Activated naive CD8-positive, alpha-beta T cell treated with anti-CD3 and anti-CD28 coated beads, Interleukin-2, amount 10 ng/mL, durations not matched to agents 7 days and 5 days (primary cell): ENCODE measurements around the gene NHSL2. TPM values are rescaled to one million over a fixed set of nuclear protein-coding genes. Genes with fewer than 3 reads are reported as not detected.
"Not testable (repeated sequence)": the region's sequence is repeated elsewhere in the genome, so short reads cannot be mapped to it uniquely, and the experiment has no call there.

Experiments
- ATAC-seq: fragments of 150-1000 bp; cut with Tn5 transposase; one replicate; pipeline ENCODE4 v1.10.0; 2021; ENCODE audit warnings: low read depth, moderate library complexity
- POLR2A ChIA-PET: fragments of 350-600 bp; sonication (Branson Sonifier 250); formaldehyde crosslinking; loops from one replicate; lab custom pipeline; 2021; ENCODE audit warnings: antibody characterized with exemption; lab: Charles Lee
- DNase-seq: peaks from one replicate; pipeline ENCODE4 v3.0.0; 2021
- H3K27ac Mint-ChIP-seq: one replicate; pipeline ENCODE4 v1.8.0; 2022; ENCODE audit warnings: mild to moderate bottlenecking, mixed read lengths
- H3K27me3 Mint-ChIP-seq: one replicate; pipeline ENCODE4 v1.8.0; 2022; ENCODE audit warnings: mild to moderate bottlenecking, moderate library complexity, mixed read lengths
- H3K36me3 Mint-ChIP-seq: one replicate; pipeline ENCODE4 v1.8.0; 2021; ENCODE audit warnings: mild to moderate bottlenecking, mixed read lengths
- H3K4me1 Mint-ChIP-seq: one replicate; pipeline ENCODE4 v1.8.0; 2021; ENCODE audit warnings: mixed read lengths
- H3K4me3 Mint-ChIP-seq: one replicate; pipeline ENCODE4 v1.8.0; 2022; ENCODE audit warnings: mild to moderate bottlenecking, moderate library complexity, mixed read lengths
- H3K9me3 Mint-ChIP-seq: one replicate; pipeline ENCODE4 v1.8.0; 2021; ENCODE audit warnings: mixed read lengths
- total RNA-seq, 2 experiments: library from RNA; stranded (reverse); gene quantifications; one replicate each; pipeline ENCODE4 v1.2.3, GENCODE V29; 2021

NHSL2 gene
- total RNA-seq, 2 experiments from 2014 or later, result 1.6 TPM

- POLR2A ChIA-PET, result no interaction called here
- no peak overlapping the region for H3K27ac Mint-ChIP-seq
- no peaks in the 10 kb centered on the region for H3K4me1 Mint-ChIP-seq
- DNase-seq, result no peak
- H3K27me3 Mint-ChIP-seq, result peaks cover 2% of the 10 kb centered on the region
- no peak overlapping the region for H3K4me3 Mint-ChIP-seq
- no peak for ATAC-seq
- no peaks in the 10 kb centered on the region for H3K36me3 Mint-ChIP-seq
- no peaks in the 10 kb centered on the region for H3K9me3 Mint-ChIP-seq
These were observed 26.0 kb downstream of the NHSL2 start for GRCh38 chrX:71936632-71937031.

- Mint-ChIP-seq H3K4me3 (no peak overlapping the region), H3K9me3 (no peaks in the 10 kb centered on the region), H3K27me3 (no peaks in the 10 kb centered on the region), H3K36me3 (no peaks in the 10 kb centered on the region), H3K4me1 (no peaks in the 10 kb centered on the region), H3K27ac (no peak overlapping the region)
- no peak for ATAC-seq
- no peak for DNase-seq
- POLR2A ChIA-PET, result no interaction called here
These were observed 27.7 kb downstream of the NHSL2 start for GRCh38 chrX:71938371-71938770.

- no peak overlapping the region for H3K27ac Mint-ChIP-seq
- DNase-seq (no peak), ATAC-seq (no peak)
- H3K9me3 Mint-ChIP-seq, result no peaks in the 10 kb centered on the region
- no peaks in the 10 kb centered on the region for H3K4me1 Mint-ChIP-seq
- H3K27me3 Mint-ChIP-seq, result peaks cover 3% of the 10 kb centered on the region
- POLR2A ChIA-PET, result no interaction called here
- H3K36me3 Mint-ChIP-seq, result no peaks in the 10 kb centered on the region
- no peak overlapping the region for H3K4me3 Mint-ChIP-seq
These were observed 30.5 kb downstream of the NHSL2 start for GRCh38 chrX:71941145-71941544.

GRCh38 chrX:71941776-71942175 lies 31.1 kb downstream of the NHSL2 start:
- ATAC-seq (no peak), DNase-seq (no peak)
- Mint-ChIP-seq H3K27ac (no peak overlapping the region), H3K36me3 (no peaks in the 10 kb centered on the region), H3K4me3 (no peak overlapping the region), H3K4me1 (no peaks in the 10 kb centered on the region), H3K27me3 (peaks cover 3% of the 10 kb centered on the region), H3K9me3 (no peaks in the 10 kb centered on the region)
- POLR2A ChIA-PET, result no interaction called here

- H3K4me3 Mint-ChIP-seq, result no peak overlapping the region
- no peak overlapping the region for H3K27ac Mint-ChIP-seq
- no peaks in the 10 kb centered on the region for H3K4me1 Mint-ChIP-seq
- POLR2A ChIA-PET, result no interaction called here
- DNase-seq, result no peak
- H3K36me3 Mint-ChIP-seq, result no peaks in the 10 kb centered on the region
- no peak for ATAC-seq
- H3K27me3 Mint-ChIP-seq, result peaks cover 3% of the 10 kb centered on the region
- H3K9me3 Mint-ChIP-seq, result no peaks in the 10 kb centered on the region
These were observed 33.7 kb downstream of the NHSL2 start for GRCh38 chrX:71944369-71944768.

- no peak overlapping the region for H3K4me3 Mint-ChIP-seq
- POLR2A ChIA-PET, result no interaction called here
- peaks cover 3% of the 10 kb centered on the region for H3K27me3 Mint-ChIP-seq
- ATAC-seq, result no peak
- no peak overlapping the region for H3K27ac Mint-ChIP-seq
- H3K4me1 Mint-ChIP-seq, result no peaks in the 10 kb centered on the region
- no peaks in the 10 kb centered on the region for H3K9me3 Mint-ChIP-seq
- no peak for DNase-seq
- no peaks in the 10 kb centered on the region for H3K36me3 Mint-ChIP-seq
These were observed 34.7 kb downstream of the NHSL2 start for GRCh38 chrX:71945237-71945805.

GRCh38 chrX:71949363-71949762 lies 38.7 kb downstream of the NHSL2 start:
- POLR2A ChIA-PET, result no interaction called here
- no peaks in the 10 kb centered on the region for H3K9me3 Mint-ChIP-seq
- no peaks in the 10 kb centered on the region for H3K4me1 Mint-ChIP-seq
- DNase-seq, result no peak
- H3K27ac Mint-ChIP-seq, result no peak overlapping the region
- no peak for ATAC-seq
- no peak overlapping the region for H3K4me3 Mint-ChIP-seq
- peaks cover 3% of the 10 kb centered on the region for H3K27me3 Mint-ChIP-seq
- H3K36me3 Mint-ChIP-seq, result no peaks in the 10 kb centered on the region

- POLR2A ChIA-PET, result no interaction called here
- H3K27me3 Mint-ChIP-seq, result peaks cover 3% of the 10 kb centered on the region
- H3K36me3 Mint-ChIP-seq, result no peaks in the 10 kb centered on the region
These were observed 39.3 kb downstream of the NHSL2 start for GRCh38 chrX:71949844-71950445.

GRCh38 chrX:71953391-71953790 lies 42.7 kb downstream of the NHSL2 start:
- H3K4me1 Mint-ChIP-seq, result no peaks in the 10 kb centered on the region
- no peak overlapping the region for H3K4me3 Mint-ChIP-seq
- POLR2A ChIA-PET, result no interaction called here
- H3K27me3 Mint-ChIP-seq, result no peaks in the 10 kb centered on the region
- DNase-seq (no peak), ATAC-seq (no peak)
- no peak overlapping the region for H3K27ac Mint-ChIP-seq
- H3K36me3 Mint-ChIP-seq, result no peaks in the 10 kb centered on the region
- no peaks in the 10 kb centered on the region for H3K9me3 Mint-ChIP-seq

More at GRCh38 chrX:71949844-71950445, 39.3 kb downstream of the NHSL2 start:
- DNase-seq (no peak), ATAC-seq (no peak)
- H3K9me3 Mint-ChIP-seq, result no peaks in the 10 kb centered on the region
- H3K4me3 Mint-ChIP-seq, result no peak overlapping the region
- H3K4me1 Mint-ChIP-seq, result no peaks in the 10 kb centered on the region
- no peak overlapping the region for H3K27ac Mint-ChIP-seq

- Mint-ChIP-seq H3K4me3 (no peak overlapping the region), H3K4me1 (no peaks in the 10 kb centered on the region), H3K27me3 (no peaks in the 10 kb centered on the region), H3K36me3 (no peaks in the 10 kb centered on the region), H3K27ac (no peak overlapping the region), H3K9me3 (no peaks in the 10 kb centered on the region)
- no peak for DNase-seq
- no peak for ATAC-seq
- POLR2A ChIA-PET, result no interaction called here
These were observed 43.3 kb downstream of the NHSL2 start for GRCh38 chrX:71953946-71954345.

- ATAC-seq, result no peak
- no peak overlapping the region for H3K4me3 Mint-ChIP-seq
- POLR2A ChIA-PET, result no interaction called here
- DNase-seq, result no peak
- no peak overlapping the region for H3K27ac Mint-ChIP-seq
- no peaks in the 10 kb centered on the region for H3K36me3 Mint-ChIP-seq
- H3K27me3 Mint-ChIP-seq, result no peaks in the 10 kb centered on the region
- H3K9me3 Mint-ChIP-seq, result no peaks in the 10 kb centered on the region
- H3K4me1 Mint-ChIP-seq, result no peaks in the 10 kb centered on the region
These were observed 43.8 kb downstream of the NHSL2 start for GRCh38 chrX:71954458-71954857.

- POLR2A ChIA-PET, result no interaction called here
- Mint-ChIP-seq H3K36me3 (no peaks in the 10 kb centered on the region), H3K27me3 (no peaks in the 10 kb centered on the region), H3K4me1 (no peaks in the 10 kb centered on the region), H3K27ac (no peak overlapping the region), H3K9me3 (no peaks in the 10 kb centered on the region), H3K4me3 (no peak overlapping the region)
- ATAC-seq (no peak), DNase-seq (no peak)
These were observed 45.0 kb downstream of the NHSL2 start for GRCh38 chrX:71955530-71956120.

GRCh38 chrX:71958281-71958675 lies 47.6 kb downstream of the NHSL2 start:
- Mint-ChIP-seq H3K4me3 (no peak overlapping the region), H3K9me3 (no peaks in the 10 kb centered on the region), H3K4me1 (no peaks in the 10 kb centered on the region), H3K27ac (no peak overlapping the region), H3K36me3 (no peaks in the 10 kb centered on the region), H3K27me3 (peaks cover 5% of the 10 kb centered on the region)
- ATAC-seq (no peak), DNase-seq (no peak)
- POLR2A ChIA-PET, result no interaction called here

- POLR2A ChIA-PET, result not testable (repeated sequence)
These were observed 53.5 kb downstream of the NHSL2 start for GRCh38 chrX:71964184-71964583.

More at GRCh38 chrX:71964184-71964583, 53.5 kb downstream of the NHSL2 start:
- DNase-seq, H3K9me3 Mint-ChIP-seq, H3K36me3 Mint-ChIP-seq, H3K27ac Mint-ChIP-seq, ATAC-seq, H3K4me1 Mint-ChIP-seq, H3K4me3 Mint-ChIP-seq: not testable (repeated sequence)
- peaks cover 12% of the 10 kb centered on the region for H3K27me3 Mint-ChIP-seq
